ENCODE data around the gene BMX.
A peak's percentile ranks its signal among the peaks of the same experiment; 100 is the strongest.

BMX gene

GRCh38 chrX:15500497-15500966 is at the start of gene BMX:
Gene BMX (plus strand): TSS chrX:15500807. CDS start chrX:15508354, 7,547 bp downstream.
- no peak for DNase-seq (ENCODE audit: low spot score)
- in situ Hi-C loops (cut with MboI; ENCODE audit: low pct_unique_long_range_greater_than_20kb, low sequenced_read_pairs, unreplicated experiment) = no loop called here
- TF ChIP-seq, protein P1, sequence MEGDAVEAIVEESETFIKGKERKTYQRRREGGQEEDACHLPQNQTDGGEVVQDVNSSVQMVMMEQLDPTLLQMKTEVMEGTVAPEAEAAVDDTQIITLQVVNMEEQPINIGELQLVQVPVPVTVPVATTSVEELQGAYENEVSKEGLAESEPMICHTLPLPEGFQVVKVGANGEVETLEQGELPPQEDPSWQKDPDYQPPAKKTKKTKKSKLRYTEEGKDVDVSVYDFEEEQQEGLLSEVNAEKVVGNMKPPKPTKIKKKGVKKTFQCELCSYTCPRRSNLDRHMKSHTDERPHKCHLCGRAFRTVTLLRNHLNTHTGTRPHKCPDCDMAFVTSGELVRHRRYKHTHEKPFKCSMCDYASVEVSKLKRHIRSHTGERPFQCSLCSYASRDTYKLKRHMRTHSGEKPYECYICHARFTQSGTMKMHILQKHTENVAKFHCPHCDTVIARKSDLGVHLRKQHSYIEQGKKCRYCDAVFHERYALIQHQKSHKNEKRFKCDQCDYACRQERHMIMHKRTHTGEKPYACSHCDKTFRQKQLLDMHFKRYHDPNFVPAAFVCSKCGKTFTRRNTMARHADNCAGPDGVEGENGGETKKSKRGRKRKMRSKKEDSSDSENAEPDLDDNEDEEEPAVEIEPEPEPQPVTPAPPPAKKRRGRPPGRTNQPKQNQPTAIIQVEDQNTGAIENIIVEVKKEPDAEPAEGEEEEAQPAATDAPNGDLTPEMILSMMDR (IDR thresholded peaks at IDR 0.05; ENCODE audit: extremely low read depth, insufficient read depth, missing control alignments) = no peak

- TF ChIP-seq, protein P1 (IDR thresholded peaks at IDR 0.05; ENCODE audit: extremely low read depth, insufficient read depth, missing control alignments) = no peak
- no peak for DNase-seq (ENCODE audit: low spot score)
- in situ Hi-C loops (cut with MboI; ENCODE audit: low pct_unique_long_range_greater_than_20kb, low sequenced_read_pairs, unreplicated experiment) = no loop called here
These were observed 48.7 kb upstream of the BMX start for GRCh38 chrX:15451913-15452312.

DNA sequence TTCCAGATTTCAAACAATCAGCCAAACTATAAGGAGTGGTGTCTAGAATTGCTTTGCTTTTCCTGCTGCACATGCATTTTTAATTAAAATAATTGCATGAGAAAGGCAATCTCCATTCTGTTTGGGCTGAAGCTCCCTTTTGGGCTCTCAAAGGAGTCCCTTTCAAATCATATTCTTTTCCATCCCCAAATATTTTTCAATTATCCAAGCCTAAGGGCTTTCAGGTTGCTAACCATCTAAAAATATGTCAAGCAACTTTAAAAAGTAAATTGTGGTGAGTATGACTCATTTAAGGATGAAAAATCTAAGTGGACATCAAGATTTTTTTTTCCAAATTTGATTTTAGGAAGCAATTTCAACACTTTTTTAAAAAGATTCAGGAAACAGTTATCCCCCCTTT is 35.9 kb upstream of the BMX start:
- in situ Hi-C loops (cut with MboI; ENCODE audit: low pct_unique_long_range_greater_than_20kb, low sequenced_read_pairs, unreplicated experiment) = loop anchor here (10.0 kb wide), 1 partner anchor 120 kb away; no protein-coding TSS in a partner anchor
- TF ChIP-seq, protein P1 (IDR thresholded peaks at IDR 0.05; ENCODE audit: extremely low read depth, insufficient read depth, missing control alignments) = no peak
- DNase-seq (ENCODE audit: low spot score) = no peak

DNA sequence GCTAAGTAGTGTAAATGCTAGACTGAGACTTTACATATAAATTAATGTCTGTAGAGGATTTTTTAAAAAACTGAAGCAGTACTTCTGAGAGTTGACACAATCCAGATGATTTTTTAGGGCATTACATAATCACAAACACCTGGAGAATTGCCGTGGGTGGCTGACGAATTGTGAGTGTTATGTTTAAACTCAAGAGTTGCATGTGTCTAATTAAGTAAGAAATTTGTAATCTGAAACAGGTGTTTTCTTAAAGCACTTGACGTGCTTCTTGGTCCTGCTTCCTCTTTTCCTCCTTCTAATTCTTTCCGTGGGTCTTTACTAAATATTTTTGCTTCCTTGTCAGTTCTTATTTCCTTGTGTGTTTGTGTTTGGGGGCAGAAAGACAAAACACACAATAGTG is 35.3 kb upstream of the BMX start:
- TF ChIP-seq, protein P1 (IDR thresholded peaks at IDR 0.05; ENCODE audit: extremely low read depth, insufficient read depth, missing control alignments) = no peak
- in situ Hi-C loops (cut with MboI; ENCODE audit: low pct_unique_long_range_greater_than_20kb, low sequenced_read_pairs, unreplicated experiment) = loop anchor here (10.0 kb wide), 1 partner anchor 121 kb away; no protein-coding TSS in a partner anchor
- peak; percentile 52 for DNase-seq (ENCODE audit: low spot score)

- DNase-seq (ENCODE audit: low spot score) = no peak
- in situ Hi-C loops (cut with MboI; ENCODE audit: low pct_unique_long_range_greater_than_20kb, low sequenced_read_pairs, unreplicated experiment) = loop anchor here (10.0 kb wide), 1 partner anchor 121 kb away; no protein-coding TSS in a partner anchor
- TF ChIP-seq, protein P1 (IDR thresholded peaks at IDR 0.05; ENCODE audit: extremely low read depth, insufficient read depth, missing control alignments) = peak; percentile 25
These were observed 34.5 kb upstream of the BMX start for GRCh38 chrX:15465896-15466651.

- DNase-seq (ENCODE audit: low spot score) = no peak
- in situ Hi-C loops (cut with MboI; ENCODE audit: low pct_unique_long_range_greater_than_20kb, low sequenced_read_pairs, unreplicated experiment) = loop anchor here (10.0 kb wide), 1 partner anchor 123 kb away; no protein-coding TSS in a partner anchor
- TF ChIP-seq, protein P1 (IDR thresholded peaks at IDR 0.05; ENCODE audit: extremely low read depth, insufficient read depth, missing control alignments) = peak; percentile 55
These were observed 32.6 kb upstream of the BMX start for GRCh38 chrX:15468036-15468435.

All from GM13977 (cell line).